GM12878 (cell line): ENCODE data around the gene DPEP1. TPM values are rescaled to one million over a fixed set of nuclear protein-coding genes. Genes with fewer than 3 reads are reported as not detected.

Source experiments
- ATAC-seq: fragments of 200-7000 bp; cut with Tn5 transposase; 3 replicates; pipeline ENCODE4 v1.9.1; 2020; ENCODE audit warnings: mild to moderate bottlenecking, moderate library complexity
- BruUV-seq: library from RNA; stranded (reverse); fragments of 400-500 nt; replicated peaks from 2 replicates; lab custom pipeline; 2021; lab: Mats Ljungman, UMichigan
- CTCF ChIA-PET: fragments of 300-600 bp; sonication (Branson Sonifier 250); formaldehyde crosslinking; extraction: SDS; loops from one replicate; lab custom pipeline; 2021; ENCODE audit warnings: inconsistent platforms; lab: Yijun Ruan, JAX
- POLR2A ChIA-PET: fragments of 350-600 bp; formaldehyde crosslinking; extraction: SDS; loops from one replicate; lab custom pipeline; 2021; ENCODE audit warnings: inconsistent platforms; lab: Charles Lee
- RAD21 ChIA-PET: fragments of 300-600 bp; sonication (Branson Sonifier 250); formaldehyde crosslinking; loops from one replicate; lab custom pipeline; 2023; ENCODE audit warnings: antibody characterized with exemption; ENCODE audit not compliant: unreplicated experiment; lab: Charles Lee
- SMC1A ChIA-PET: fragments of 300-600 bp; sonication (Branson Sonifier 250); formaldehyde crosslinking; loops from one replicate; lab custom pipeline; 2023; ENCODE audit not compliant: unreplicated experiment, uncharacterized antibody; lab: Charles Lee
- DNase-seq: peaks from one replicate; pipeline ENCODE4 v3.0.0-alpha.2; 2011; ENCODE audit warnings: low read depth, low spot score
- FAIRE-seq: peaks from 3 replicates; lab custom pipeline; 2011; peaks lifted over from hg19 to GRCh38; lab: Jason Lieb, UNC
- H2AFZ ChIP-seq: 2 replicates; pipeline ENCODE4 v1.6.0; 2011; ENCODE audit warnings: low read depth, low read length, control low read depth; ENCODE audit not compliant: control insufficient read depth
- H3K27ac ChIP-seq: 2 replicates; pipeline ENCODE4 v1.5.1; 2011; ENCODE audit warnings: control low read depth; ENCODE audit not compliant: control insufficient read depth, insufficient read depth
- H3K27me3 ChIP-seq, 2 experiments: replicated peaks in 1 of 2; 2 replicates each; pipeline versions ENCODE4 v1.6.0 to v1.6.1; 2011; ENCODE audit warnings: low read length in 1 of 2; ENCODE audit not compliant: control insufficient read depth in 2 of 2, insufficient read depth in 2 of 2
- H3K36me3 ChIP-seq, 2 experiments: 2 replicates each; pipeline ENCODE4 v1.5.1; 2011; ENCODE audit warnings: low read length in 1 of 2; ENCODE audit not compliant: control insufficient read depth in 2 of 2, insufficient read depth in 2 of 2
- H3K4me1 ChIP-seq: 2 replicates; pipeline ENCODE4 v1.6.1; 2011; ENCODE audit warnings: mild to moderate bottlenecking, low read length, moderate library complexity, mixed read lengths; ENCODE audit not compliant: control insufficient read depth, insufficient read depth
- H3K4me2 ChIP-seq: 2 replicates; pipeline ENCODE4 v1.6.0; 2011; ENCODE audit warnings: control low read depth; ENCODE audit not compliant: control insufficient read depth, insufficient read depth
- H3K4me3 ChIP-seq: fragments of 200-600 bp; sonication (generic); 2 replicates; pipeline ENCODE4 v1.5.1; 2016
- H3K79me2 ChIP-seq: 2 replicates; pipeline ENCODE4 v1.6.0; 2011; ENCODE audit warnings: low read length; ENCODE audit not compliant: control insufficient read depth, insufficient read depth
- H3K9ac ChIP-seq: 2 replicates; pipeline ENCODE4 v1.8.0; 2011; ENCODE audit warnings: low read length, control low read depth, mixed read lengths; ENCODE audit not compliant: control insufficient read depth, insufficient read depth
- H3K9me3 ChIP-seq: replicated peaks from 3 replicates; pipeline ENCODE4 v1.5.1; 2011; ENCODE audit warnings: mild to moderate bottlenecking, low read length; ENCODE audit not compliant: control insufficient read depth, insufficient read depth
- H4K20me1 ChIP-seq: 2 replicates; pipeline ENCODE4 v1.6.0; 2011; ENCODE audit not compliant: control insufficient read depth, insufficient read depth
- CBX3 ChIP-seq: fragments of 200-600 bp; sonication (generic); IDR thresholded peaks from 2 replicates; pipeline ENCODE4 v1.6.1; 2016; ENCODE audit warnings: low read depth, borderline replicate concordance
- CEBPB ChIP-seq, 2 experiments: fragments of 150-350 bp in 1 of 2; IDR thresholded peaks; 2 replicates each; pipeline ENCODE4 v1.6.1; 2012 to 2014; ENCODE audit warnings: low read depth in 2 of 2, low read length in 2 of 2, borderline replicate concordance in 1 of 2, inconsistent platforms in 1 of 2
- CREM ChIP-seq: IDR thresholded peaks from 2 replicates; pipeline ENCODE4 v1.6.1; 2014; ENCODE audit warnings: antibody characterized with exemption, low read depth
- FOXK2 ChIP-seq: fragments of 450-650 bp; IDR thresholded peaks from 2 replicates; pipeline ENCODE4 v1.6.1; 2017; ENCODE audit warnings: mild to moderate bottlenecking, moderate library complexity
- FOXM1 ChIP-seq: IDR thresholded peaks from 2 replicates; pipeline ENCODE4 v1.6.1; 2012; ENCODE audit warnings: low read depth, mild to moderate bottlenecking, inconsistent platforms, low read length, moderate library complexity
- HSF1 ChIP-seq: fragments of 150-350 bp; IDR thresholded peaks from 2 replicates; pipeline ENCODE4 v1.6.1; 2014; ENCODE audit warnings: mild to moderate bottlenecking, low read depth, low read length
- IKZF2 ChIP-seq, 2 experiments: fragments of 450-650 bp; IDR thresholded peaks; 2 replicates each; pipeline ENCODE4 v1.6.1; 2017; ENCODE audit warnings: mild to moderate bottlenecking in 2 of 2, moderate library complexity in 2 of 2
- NR2C2 ChIP-seq: IDR thresholded peaks from 2 replicates; pipeline ENCODE4 v1.6.1; 2011; ENCODE audit warnings: borderline replicate concordance, low read depth; ENCODE audit not compliant: control insufficient read depth, insufficient read length
- NR2F1 ChIP-seq: fragments of 450-650 bp; conservative IDR thresholded peaks from 2 replicates; pipeline ENCODE4 v1.6.1; 2017; ENCODE audit warnings: mild to moderate bottlenecking
- PKNOX1 ChIP-seq: fragments of 450-650 bp; IDR thresholded peaks from 2 replicates; pipeline ENCODE4 v1.6.1; 2016; ENCODE audit warnings: mild to moderate bottlenecking
- RELA ChIP-seq: fragments of 450-650 bp; IDR thresholded peaks from 2 replicates; pipeline ENCODE4 v1.8.0; 2014; ENCODE audit warnings: borderline replicate concordance; ENCODE audit not compliant: partially characterized antibody
- SIN3A ChIP-seq: IDR thresholded peaks from 2 replicates; pipeline ENCODE4 v1.6.1; 2012; ENCODE audit warnings: low read depth, low read length, improper control_type of control experiment
- SMAD1 ChIP-seq: fragments of 450-650 bp; IDR thresholded peaks from 2 replicates; pipeline ENCODE4 v1.6.1; 2018; ENCODE audit warnings: mild to moderate bottlenecking, low read depth; ENCODE audit not compliant: partially characterized antibody
- SMAD5 ChIP-seq: IDR thresholded peaks from 2 replicates; pipeline ENCODE4 v1.6.1; 2016; ENCODE audit warnings: antibody characterized with exemption, low read depth
- SP1 ChIP-seq: IDR thresholded peaks from one replicate; pipeline ENCODE4 v1.6.1; 2011; ENCODE audit warnings: low read depth, low read length
- SPI1 ChIP-seq: IDR thresholded peaks from 2 replicates; pipeline ENCODE4 v1.6.1; 2011; ENCODE audit warnings: low read depth, mild to moderate bottlenecking, low read length, moderate library complexity, borderline replicate concordance; ENCODE audit not compliant: insufficient read depth
- USF2 ChIP-seq: IDR thresholded peaks from 2 replicates; pipeline ENCODE4 v1.6.1; 2011; ENCODE audit warnings: low read depth, low read length, improper control_type of control experiment, borderline replicate concordance
- ZNF207 ChIP-seq: fragments of 450-650 bp; IDR thresholded peaks from 2 replicates; pipeline ENCODE4 v1.6.1; 2014; ENCODE audit warnings: antibody characterized with exemption, mild to moderate bottlenecking, borderline replicate concordance
- ZNF217 ChIP-seq: fragments of 450-650 bp; IDR thresholded peaks from 2 replicates; pipeline ENCODE4 v1.6.1; 2017; ENCODE audit warnings: antibody characterized with exemption, mild to moderate bottlenecking
- ZZZ3 ChIP-seq: IDR thresholded peaks from 2 replicates; pipeline ENCODE4 v1.6.1; 2011; ENCODE audit warnings: low read depth; ENCODE audit not compliant: control insufficient read depth, insufficient read length
- WGBS: methylation state at CpG from one replicate; pipeline ENCODE4 v1.1.6; 2016; ENCODE audit warnings: low lambda C conversion rate; ENCODE audit not compliant: insufficient replicate concordance, insufficient coverage; ENCODE audit errors: missing lambda C conversion rate; 5-methylcytosine and 5-hydroxymethylcytosine counted together
- in situ Hi-C: fragments of 300-500 bp; cut with MboI; formaldehyde crosslinking; loops from 9 replicates; pipeline ENCODE4 v1.14.3; 2018; ENCODE audit warnings: mixed read lengths
- intact Hi-C: fragments of 100-400 bp; cut with micrococcal nuclease; formaldehyde crosslinking; loops from one replicate; pipeline ENCODE4 v1.14.2; 2022; ENCODE audit not compliant: unreplicated experiment
- polyA plus RNA-seq, 11 experiments: library from polyadenylated mRNA; depleted of rRNA in 4 of 11; unstranded in 6 of 11; stranded (reverse) in 5 of 11; fragments of >200 nt; fragmentation: Nextera tagmentation in 4 of 11; fragmentation: Illumina TruSeq in 1 of 11; extraction: Ambion mirVana in 4 of 11; extraction: Trizol in 1 of 11; gene quantifications; 1 replicate in 1 of 11; 2 replicates in 10 of 11; pipeline versions ENCODE4 v1.2.1 to v1.2.3, GENCODE V29; 2011 to 2016; ENCODE audit warnings: inconsistent platforms in 2 of 11, missing spikeins in 2 of 11, low read depth in 1 of 11
- total RNA-seq, 4 experiments: library from RNA; depleted of rRNA in 3 of 4; stranded (reverse); fragments of >200 nt in 3 of 4; fragmentation: Illumina TruSeq in 1 of 4; extraction: Trizol in 1 of 4; gene quantifications; 2 replicates each; pipeline versions ENCODE4 v1.2.1 to v1.2.3, GENCODE V29; 2013 to 2021

DPEP1 gene
- total and polyA plus RNA-seq, 10 of the 15 experiments (the other 5 are each of a cell fraction or from before 2014, with no cell fraction given) = not detected

GRCh38 chr16:89600956-89601355, 12.5 kb upstream of the DPEP1 start:
- no peak overlapping the region for H3K9ac ChIP-seq
- H3K4me1 ChIP-seq = no peaks in the 10 kb centered on the region
- TF ChIP-seq CREM = no peak
- TF ChIP-seq SP1 = no peak
- no peak for TF ChIP-seq SIN3A
- TF ChIP-seq FOXM1 = no peak
- no peak for TF ChIP-seq RELA
- no peak for TF ChIP-seq IKZF2 (IDR thresholded peaks at IDR 0.05)
- TF ChIP-seq SPI1 = no peak
- TF ChIP-seq SMAD1 = no peak
- TF ChIP-seq NR2C2 = no peak
- no peak for TF ChIP-seq FOXK2
- TF ChIP-seq ZNF207 = no peak
- no peak for TF ChIP-seq ZZZ3
- no peak for TF ChIP-seq USF2
- TF ChIP-seq SMAD5 = no peak
- TF ChIP-seq ZNF217 = no peak
- no peak for TF ChIP-seq PKNOX1
- TF ChIP-seq NR2F1 = no peak
- TF ChIP-seq CBX3 = no peak
- no peak for TF ChIP-seq CEBPB (IDR thresholded peaks at IDR 0.05; ENCODE audit: borderline replicate concordance in 1 of 2, low read depth in 2 of 2, low read length in 2 of 2)
- no peak for TF ChIP-seq HSF1
- TF ChIP-seq, all 136 proteins: peak for 0
- intact Hi-C loops = no loop called here
- CTCF ChIA-PET = interaction anchor here (0.6 to 2.0 kb wide), 4 partner anchors 260 to 361 kb away, joined by 3 to 6 read pairs (median 3); no protein-coding TSS in a partner anchor
- no peak for ATAC-seq
- in situ Hi-C loops = no loop called here
- Histone ChIP-seq H3K79me2 (no peaks in the 10 kb centered on the region), H3K9me3 (no peaks in the 10 kb centered on the region), H3K27me3 (no peaks in the 10 kb centered on the region), H3K36me3 (no peaks in the 10 kb centered on the region; a peak in 1 of 4 replicates), H3K4me2 (no peak overlapping the region), H4K20me1 (no peaks in the 10 kb centered on the region), H3K27ac (no peak overlapping the region), H2AFZ (no peak overlapping the region), H3K4me3 (no peak overlapping the region)
- 70% methylated on average over 7 of the region's 8 CpGs for WGBS
- SMC1A ChIA-PET = no interaction called here
- no peak for DNase-seq
- RAD21 ChIA-PET = interaction anchor here (1.4 kb wide), 1 partner anchor 40 kb away, joined by 3 read pairs; no protein-coding TSS in a partner anchor
- FAIRE-seq = no peak
- BruUV-seq = no TSS peak
- POLR2A ChIA-PET = interaction anchor here (0.7 kb wide), 1 partner anchor 11 kb away, joined by 5 read pairs; no protein-coding TSS in a partner anchor
